ENCODE data around the gene THUMPD1.
"Not testable (repeated sequence)": the region's sequence is repeated elsewhere in the genome, so short reads cannot be mapped to it uniquely, and the experiment has no call there.

Gene THUMPD1

DNA sequence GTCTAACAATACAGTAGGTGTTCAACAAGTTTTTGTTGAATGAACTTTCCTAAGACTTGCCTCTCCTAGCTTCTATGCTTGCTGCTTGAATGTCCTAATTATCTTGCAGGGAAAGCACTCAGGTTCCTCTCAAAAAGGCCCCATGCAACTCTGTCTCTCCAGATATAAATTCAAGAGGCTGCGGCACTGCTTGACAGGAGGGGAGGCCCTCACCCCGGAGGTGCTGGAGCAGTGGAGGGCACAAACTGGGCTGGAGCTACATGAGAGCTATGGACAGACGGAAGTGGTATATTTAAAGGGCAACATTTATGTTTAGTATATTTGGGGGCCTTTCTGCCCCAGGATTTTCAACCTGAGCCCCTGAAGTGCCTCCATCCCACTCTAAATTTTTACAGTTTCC, 14.4 kb downstream of the THUMPD1 start:
- TF ChIP-seq, protein P1, sequence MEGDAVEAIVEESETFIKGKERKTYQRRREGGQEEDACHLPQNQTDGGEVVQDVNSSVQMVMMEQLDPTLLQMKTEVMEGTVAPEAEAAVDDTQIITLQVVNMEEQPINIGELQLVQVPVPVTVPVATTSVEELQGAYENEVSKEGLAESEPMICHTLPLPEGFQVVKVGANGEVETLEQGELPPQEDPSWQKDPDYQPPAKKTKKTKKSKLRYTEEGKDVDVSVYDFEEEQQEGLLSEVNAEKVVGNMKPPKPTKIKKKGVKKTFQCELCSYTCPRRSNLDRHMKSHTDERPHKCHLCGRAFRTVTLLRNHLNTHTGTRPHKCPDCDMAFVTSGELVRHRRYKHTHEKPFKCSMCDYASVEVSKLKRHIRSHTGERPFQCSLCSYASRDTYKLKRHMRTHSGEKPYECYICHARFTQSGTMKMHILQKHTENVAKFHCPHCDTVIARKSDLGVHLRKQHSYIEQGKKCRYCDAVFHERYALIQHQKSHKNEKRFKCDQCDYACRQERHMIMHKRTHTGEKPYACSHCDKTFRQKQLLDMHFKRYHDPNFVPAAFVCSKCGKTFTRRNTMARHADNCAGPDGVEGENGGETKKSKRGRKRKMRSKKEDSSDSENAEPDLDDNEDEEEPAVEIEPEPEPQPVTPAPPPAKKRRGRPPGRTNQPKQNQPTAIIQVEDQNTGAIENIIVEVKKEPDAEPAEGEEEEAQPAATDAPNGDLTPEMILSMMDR (IDR thresholded peaks at IDR 0.05; ENCODE audit: low read depth, low read length, poor library complexity, severe bottlenecking), result no peak
- TF ChIP-seq EZH2phosphoT487 (IDR thresholded peaks at IDR 0.05; ENCODE audit: borderline replicate concordance, low read length), result no peak
- no peaks in the 10 kb centered on the region for H3K27me3 ChIP-seq (ENCODE audit: control insufficient read depth, low read length)
- H4K20me1 ChIP-seq (ENCODE audit: control insufficient read depth, insufficient read depth, low read depth, low read length), result no peaks in the 10 kb centered on the region; the same call in 1 of the 2 replicates
- no peaks in the 10 kb centered on the region for H3K9me3 ChIP-seq (ENCODE audit: control insufficient read depth, insufficient read depth, low read length)
- H3K27ac ChIP-seq (ENCODE audit: low read depth, low read length), result no peak overlapping the region
- no peak overlapping the region for H3K4me3 ChIP-seq (ENCODE audit: low read length)
- H3K36me3 ChIP-seq (ENCODE audit: control insufficient read depth, low read length), result no peaks in the 10 kb centered on the region
- H3K4me2 ChIP-seq (ENCODE audit: low read length), result no peak overlapping the region
- H3K9me2 ChIP-seq (replicated peaks; ENCODE audit: control insufficient read depth, low read length), result no peaks in the 10 kb centered on the region
- H3F3A ChIP-seq (ENCODE audit: control insufficient read depth, insufficient read depth), result no peaks in the 10 kb centered on the region; the same call in 1 of the 2 replicates
- H3K4me1 ChIP-seq (ENCODE audit: control insufficient read depth, low read length), result no peaks in the 10 kb centered on the region
- no peaks in the 10 kb centered on the region for H3K79me2 ChIP-seq (ENCODE audit: control insufficient read depth, low read length)

DNA sequence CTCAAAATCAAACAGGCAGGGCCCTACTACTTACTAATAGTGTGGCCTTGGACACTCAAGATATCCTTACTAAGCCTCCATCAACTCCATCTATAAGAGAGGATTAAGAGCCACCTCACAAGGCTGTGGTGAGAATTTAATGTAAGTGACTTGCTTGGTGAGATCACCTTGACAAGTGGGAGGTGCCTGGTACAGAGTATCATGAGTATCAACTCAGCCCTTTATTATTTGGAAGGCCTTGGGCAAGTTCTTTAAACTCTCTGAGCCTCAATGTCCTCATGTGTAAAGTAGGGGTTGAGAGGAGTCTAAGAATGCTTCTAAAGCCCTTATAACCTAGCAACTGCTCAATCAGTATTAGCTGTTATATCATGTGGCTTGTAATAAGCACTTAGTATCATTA, 15.0 kb downstream of the THUMPD1 start:
- Histone ChIP-seq H4K20me1 (ENCODE audit: control insufficient read depth, insufficient read depth, low read depth, low read length) (no peaks in the 10 kb centered on the region; the same call in 1 of the 2 replicates), H3K4me1 (ENCODE audit: control insufficient read depth, low read length) (no peaks in the 10 kb centered on the region), H3K4me3 (ENCODE audit: low read length) (no peak overlapping the region), H3K27me3 (ENCODE audit: control insufficient read depth, low read length) (no peaks in the 10 kb centered on the region), H3K36me3 (ENCODE audit: control insufficient read depth, low read length) (no peaks in the 10 kb centered on the region), H3K9me3 (ENCODE audit: control insufficient read depth, insufficient read depth, low read length) (no peaks in the 10 kb centered on the region), H3F3A (ENCODE audit: control insufficient read depth, insufficient read depth) (no peaks in the 10 kb centered on the region; the same call in 1 of the 2 replicates), H3K9me2 (replicated peaks; ENCODE audit: control insufficient read depth, low read length) (no peaks in the 10 kb centered on the region), H3K79me2 (ENCODE audit: control insufficient read depth, low read length) (no peaks in the 10 kb centered on the region), H3K27ac (ENCODE audit: low read depth, low read length) (no peak overlapping the region), H3K4me2 (ENCODE audit: low read length) (no peak overlapping the region)
- TF ChIP-seq EZH2phosphoT487 (IDR thresholded peaks at IDR 0.05; ENCODE audit: borderline replicate concordance, low read length), result no peak
- TF ChIP-seq, protein P1 (IDR thresholded peaks at IDR 0.05; ENCODE audit: low read depth, low read length, poor library complexity, severe bottlenecking), result no peak

DNA sequence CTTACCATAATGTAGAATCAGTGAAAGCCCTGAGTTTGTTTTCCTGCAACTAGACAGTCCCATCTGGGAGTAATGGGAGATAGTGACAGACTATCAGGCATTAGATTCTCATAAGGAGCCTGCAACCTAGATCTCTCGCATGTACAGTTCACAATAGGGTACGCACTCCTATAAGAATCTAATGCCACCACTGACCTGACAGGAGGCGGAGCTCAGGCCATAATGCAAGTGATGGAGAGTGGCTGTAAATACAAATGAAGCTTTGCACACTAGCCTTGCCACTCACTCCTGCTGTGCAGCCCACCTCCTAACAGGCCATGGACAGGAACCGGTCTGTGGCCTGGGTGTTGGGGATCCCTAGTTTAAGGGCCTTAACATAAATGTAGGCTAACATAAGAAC, 21.4 kb downstream of the THUMPD1 start:
- H3K27ac ChIP-seq (ENCODE audit: low read depth, low read length), result no peak overlapping the region
- no peaks in the 10 kb centered on the region for H3K79me2 ChIP-seq (ENCODE audit: control insufficient read depth, low read length)
- no peaks in the 10 kb centered on the region for H3K36me3 ChIP-seq (ENCODE audit: control insufficient read depth, low read length)
- no peak for TF ChIP-seq EZH2phosphoT487 (IDR thresholded peaks at IDR 0.05; ENCODE audit: borderline replicate concordance, low read length)
- TF ChIP-seq, protein P1 (IDR thresholded peaks at IDR 0.05; ENCODE audit: low read depth, low read length, poor library complexity, severe bottlenecking), result no peak
- no peaks in the 10 kb centered on the region for H3K9me2 ChIP-seq (replicated peaks; ENCODE audit: control insufficient read depth, low read length)
- H3K27me3 ChIP-seq (ENCODE audit: control insufficient read depth, low read length), result no peaks in the 10 kb centered on the region
- H3F3A ChIP-seq (ENCODE audit: control insufficient read depth, insufficient read depth), result no peaks in the 10 kb centered on the region
- H3K4me1 ChIP-seq (ENCODE audit: control insufficient read depth, low read length), result no peaks in the 10 kb centered on the region
- H3K4me3 ChIP-seq (ENCODE audit: low read length), result no peak overlapping the region
- no peak overlapping the region for H3K4me2 ChIP-seq (ENCODE audit: low read length)
- no peaks in the 10 kb centered on the region for H4K20me1 ChIP-seq (ENCODE audit: control insufficient read depth, insufficient read depth, low read depth, low read length)
- H3K9me3 ChIP-seq (ENCODE audit: control insufficient read depth, insufficient read depth, low read length), result no peaks in the 10 kb centered on the region

DNA sequence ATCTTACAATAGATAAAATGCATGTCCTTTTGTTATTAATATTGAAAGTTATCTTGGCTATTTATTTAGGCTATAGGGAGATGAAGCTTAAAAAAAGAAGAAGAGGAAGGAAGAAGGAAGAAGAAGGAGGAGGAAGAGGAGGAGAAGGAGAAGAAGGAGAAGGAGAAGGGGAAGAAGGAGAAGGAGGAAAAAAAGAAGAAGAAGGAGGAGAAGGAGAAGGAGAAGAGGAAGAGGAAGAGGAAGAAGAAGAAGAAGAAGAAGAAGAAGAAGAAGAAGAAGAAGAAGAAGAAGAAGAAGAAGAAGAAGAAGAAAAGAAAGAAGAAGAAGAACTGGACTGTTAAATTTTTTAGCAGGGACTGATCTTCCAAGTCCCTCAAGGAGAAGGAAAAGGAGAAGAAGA, 23.9 kb downstream of the THUMPD1 start:
- H3K79me2 ChIP-seq (ENCODE audit: control insufficient read depth, low read length); H4K20me1 ChIP-seq (ENCODE audit: control insufficient read depth, insufficient read depth, low read depth, low read length); H3K4me3 ChIP-seq (ENCODE audit: low read length); H3K36me3 ChIP-seq (ENCODE audit: control insufficient read depth, low read length); H3F3A ChIP-seq (ENCODE audit: control insufficient read depth, insufficient read depth); H3K27me3 ChIP-seq (ENCODE audit: control insufficient read depth, low read length); H3K4me2 ChIP-seq (ENCODE audit: low read length); H3K9me3 ChIP-seq (ENCODE audit: control insufficient read depth, insufficient read depth, low read length); H3K27ac ChIP-seq (ENCODE audit: low read depth, low read length); H3K4me1 ChIP-seq (ENCODE audit: control insufficient read depth, low read length); H3K9me2 ChIP-seq (replicated peaks; ENCODE audit: control insufficient read depth, low read length): not testable (repeated sequence)
